AG09309 (cell line): Measurements from ENCODE around the gene WDR20.

ENCODE experiments used
- DNase-seq: peaks from one replicate; pipeline ENCODE4 v3.0.0-alpha.2; 2010; ENCODE audit warnings: low read depth
- H3K4me3 ChIP-seq: 2 replicates; pipeline ENCODE4 v1.5.1; 2011; ENCODE audit warnings: mild to moderate bottlenecking, low read depth, low read length, moderate library complexity; ENCODE audit not compliant: control insufficient read depth
- TF ChIP-seq, protein P1 (sequence below): IDR thresholded peaks from 2 replicates; pipeline ENCODE4 v1.5.1; 2011; ENCODE audit warnings: mild to moderate bottlenecking, low read depth, low read length, inconsistent platforms; ENCODE audit not compliant: insufficient read depth, control insufficient read depth; ENCODE audit errors: missing control alignments

Gene WDR20

DNA sequence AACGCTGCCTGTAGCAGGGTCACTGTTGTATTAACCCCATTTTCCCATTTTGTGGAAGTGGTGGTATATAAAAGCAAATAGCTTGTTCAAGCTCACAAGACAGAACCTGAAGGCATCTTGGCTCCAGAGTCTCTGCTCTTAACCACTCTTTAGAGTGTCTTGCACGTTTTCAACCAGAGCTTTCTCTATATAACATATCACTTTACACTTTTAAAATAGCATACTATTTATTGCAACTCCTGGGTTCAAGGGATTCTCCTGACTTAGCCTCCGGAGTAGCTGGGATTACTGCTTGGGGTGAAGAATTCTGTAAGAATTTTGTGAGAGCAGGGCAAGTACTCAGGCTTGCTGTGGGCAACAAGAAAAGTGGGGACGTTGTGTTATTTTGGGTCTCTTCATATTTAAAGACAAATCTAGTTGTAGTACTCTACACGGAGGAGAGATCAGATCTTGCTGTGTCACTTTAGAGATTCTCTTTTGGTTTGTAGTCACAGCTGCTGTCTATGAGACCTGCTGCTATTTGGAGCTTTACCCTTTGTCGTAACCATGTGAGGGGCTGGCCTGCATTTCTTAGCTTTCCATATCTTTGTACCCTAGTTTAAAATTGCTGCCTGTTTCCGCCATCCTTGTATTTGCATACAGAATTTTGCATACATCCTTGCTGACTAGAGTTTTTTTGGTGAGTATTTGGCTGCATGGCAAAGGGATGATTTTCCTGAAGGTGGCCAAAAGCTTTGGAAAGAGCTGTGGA, 40.7 kb downstream of the WDR20 start:
- TF ChIP-seq, protein P1, sequence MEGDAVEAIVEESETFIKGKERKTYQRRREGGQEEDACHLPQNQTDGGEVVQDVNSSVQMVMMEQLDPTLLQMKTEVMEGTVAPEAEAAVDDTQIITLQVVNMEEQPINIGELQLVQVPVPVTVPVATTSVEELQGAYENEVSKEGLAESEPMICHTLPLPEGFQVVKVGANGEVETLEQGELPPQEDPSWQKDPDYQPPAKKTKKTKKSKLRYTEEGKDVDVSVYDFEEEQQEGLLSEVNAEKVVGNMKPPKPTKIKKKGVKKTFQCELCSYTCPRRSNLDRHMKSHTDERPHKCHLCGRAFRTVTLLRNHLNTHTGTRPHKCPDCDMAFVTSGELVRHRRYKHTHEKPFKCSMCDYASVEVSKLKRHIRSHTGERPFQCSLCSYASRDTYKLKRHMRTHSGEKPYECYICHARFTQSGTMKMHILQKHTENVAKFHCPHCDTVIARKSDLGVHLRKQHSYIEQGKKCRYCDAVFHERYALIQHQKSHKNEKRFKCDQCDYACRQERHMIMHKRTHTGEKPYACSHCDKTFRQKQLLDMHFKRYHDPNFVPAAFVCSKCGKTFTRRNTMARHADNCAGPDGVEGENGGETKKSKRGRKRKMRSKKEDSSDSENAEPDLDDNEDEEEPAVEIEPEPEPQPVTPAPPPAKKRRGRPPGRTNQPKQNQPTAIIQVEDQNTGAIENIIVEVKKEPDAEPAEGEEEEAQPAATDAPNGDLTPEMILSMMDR = no peak

DNA sequence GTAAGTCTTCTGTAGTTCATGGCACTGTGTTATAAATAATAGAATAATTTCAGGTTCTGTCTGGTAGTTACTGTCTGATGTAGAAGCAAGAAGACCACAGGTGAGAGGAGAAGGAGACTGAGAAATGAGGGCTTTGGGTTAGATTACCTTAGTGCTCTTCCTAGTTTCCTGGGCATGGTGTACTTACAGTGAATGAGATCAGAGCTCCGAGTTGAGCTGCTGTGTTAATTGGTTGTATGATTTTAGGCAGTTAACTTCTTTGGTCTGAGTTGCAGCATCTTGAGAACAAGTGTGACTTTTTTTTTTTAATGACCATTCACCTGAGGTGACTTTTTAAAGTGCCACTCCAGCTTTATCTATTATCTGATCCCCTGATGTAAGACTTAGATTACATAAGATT, 41.5 kb downstream of the WDR20 start:
- H3K4me3 ChIP-seq = no peak overlapping the region
- DNase-seq = no peak
- TF ChIP-seq, protein P1 = no peak

More for the DNA sequence above, 40.7 kb downstream of the WDR20 start:
- no peak overlapping the region for H3K4me3 ChIP-seq
- no peak for DNase-seq

DNA sequence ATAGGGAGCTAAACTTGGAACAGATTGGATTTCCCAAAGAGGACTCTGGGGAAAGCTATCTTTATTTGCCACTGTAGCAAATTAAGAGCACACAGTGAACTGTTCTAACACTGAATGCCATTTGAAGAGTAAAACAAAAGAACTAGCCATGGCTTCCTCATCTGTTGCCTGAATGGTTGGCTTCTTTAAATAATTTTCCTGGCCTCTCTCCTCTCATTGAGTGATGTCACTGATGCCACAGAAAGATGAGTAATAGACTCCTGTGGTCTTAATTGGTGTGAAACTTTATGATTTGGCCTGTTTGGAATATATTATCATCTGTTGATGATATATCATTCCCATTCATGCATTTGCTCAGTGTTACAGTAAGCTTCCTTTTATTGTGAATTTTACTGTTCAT, 42.5 kb downstream of the WDR20 start:
- TF ChIP-seq, protein P1 = no peak
- no peak overlapping the region for H3K4me3 ChIP-seq
- DNase-seq = peak; percentile 35

DNA sequence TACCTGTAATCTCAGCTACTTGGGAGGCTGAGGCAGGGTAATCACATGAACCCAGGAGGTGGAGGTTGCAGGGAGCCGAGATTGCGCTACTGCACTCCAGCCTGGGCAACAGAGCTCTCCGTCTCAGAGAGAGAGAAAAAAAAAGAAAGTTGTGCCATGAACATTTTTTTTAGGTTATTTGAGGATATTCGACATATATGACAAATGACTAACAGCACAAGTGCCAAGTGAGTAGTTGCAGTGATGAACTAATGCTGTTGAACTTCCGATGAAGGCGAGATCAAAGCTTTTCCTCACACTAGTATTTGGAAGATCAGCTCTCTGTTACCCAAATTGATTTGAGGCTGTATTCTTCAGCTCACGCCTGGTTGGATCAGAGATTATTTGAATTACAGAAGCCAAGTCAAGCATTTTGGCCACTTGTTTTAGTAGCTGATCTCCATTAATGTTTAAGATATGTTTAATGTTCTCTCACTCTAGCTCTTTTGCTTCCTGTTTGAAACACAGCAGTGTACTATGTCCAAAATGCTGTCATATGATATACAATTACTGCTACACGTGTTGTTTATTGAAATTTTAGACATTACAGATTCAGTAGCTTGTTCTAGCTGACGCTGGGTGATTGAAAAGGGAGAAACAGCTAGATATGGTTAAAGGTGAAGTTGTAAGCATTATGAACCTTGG, 43.4 kb downstream of the WDR20 start:
- DNase-seq = no peak
- no peak overlapping the region for H3K4me3 ChIP-seq
- TF ChIP-seq, protein P1 = no peak

DNA sequence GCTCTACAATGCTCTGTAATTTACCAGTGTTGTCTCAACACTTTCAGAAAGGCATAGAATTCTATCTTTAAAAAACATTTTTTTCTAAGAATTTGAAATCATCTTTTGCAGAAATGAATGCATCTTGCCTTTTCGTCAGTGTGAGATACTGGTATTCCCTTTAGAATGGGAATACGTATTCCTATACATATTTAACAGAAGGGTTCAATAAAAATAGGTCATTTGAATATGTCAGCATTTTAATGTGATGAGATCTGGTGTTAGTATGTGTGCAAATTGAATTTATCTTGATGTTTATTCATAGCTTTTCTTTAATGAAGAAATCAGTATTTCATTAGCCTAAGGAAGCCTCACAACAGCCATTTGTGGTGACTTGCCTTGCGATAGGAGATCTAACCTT, 44.2 kb downstream of the WDR20 start:
- TF ChIP-seq, protein P1 = no peak
- no peak for DNase-seq

DNA sequence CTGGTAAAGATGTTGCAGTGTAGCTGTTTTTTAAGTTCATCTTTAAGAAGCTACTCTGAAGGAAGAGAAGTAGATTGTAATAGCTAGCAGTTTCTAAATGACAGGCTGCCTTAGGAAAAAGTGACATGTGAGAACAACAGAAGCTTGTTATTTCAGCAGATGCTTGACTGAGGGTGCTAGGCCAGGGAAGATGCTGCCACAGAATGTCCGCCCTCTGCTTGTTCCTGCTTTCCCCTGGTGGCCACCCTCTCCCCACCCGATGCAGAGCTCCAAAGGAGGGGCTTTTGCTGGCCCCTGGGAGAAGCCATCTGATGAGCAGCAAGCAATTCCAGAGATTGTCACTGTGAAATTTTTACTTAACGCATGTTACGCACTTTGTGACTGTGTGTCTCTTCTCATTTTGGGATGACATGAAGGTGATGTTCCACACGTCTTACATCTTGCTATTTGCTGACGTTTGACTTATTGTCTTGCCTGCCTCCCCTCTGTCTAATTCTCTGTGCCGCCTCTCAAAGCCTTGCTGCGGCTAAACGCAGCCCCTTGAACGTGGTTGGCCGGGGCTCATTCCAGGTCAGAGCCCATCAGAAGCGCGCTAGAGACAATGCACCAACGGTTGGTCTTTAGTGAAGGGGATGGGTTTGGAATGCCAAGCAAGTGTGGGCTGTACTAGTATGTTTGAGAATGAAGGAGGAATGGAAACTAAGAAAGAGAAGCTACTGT, 44.8 kb downstream of the WDR20 start:
- no peak overlapping the region for H3K4me3 ChIP-seq
- TF ChIP-seq, protein P1 = no peak
- no peak for DNase-seq

More for the DNA sequence above, 44.2 kb downstream of the WDR20 start:
- no peak overlapping the region for H3K4me3 ChIP-seq
